ENCODE results near the gene SPACA6.

GRCh38 chr19:51746731-51747130 is 53.6 kb downstream of the SPACA6 start:
- TF ChIP-seq POLR2AphosphoS5 (IDR thresholded peaks at IDR 0.05) (no peak), CTCF (IDR thresholded peaks at IDR 0.05) (no peak), POLR2A (IDR thresholded peaks at IDR 0.05) (no peak), EP300 (IDR thresholded peaks at IDR 0.05) (no peak)

Data from stomach (tissue), 4 donors.